Measurements from ENCODE around the gene DEPDC1B. TPM values are rescaled to one million over a fixed set of nuclear protein-coding genes. Genes with fewer than 3 reads are reported as not detected.

The DEPDC1B gene
- polyA plus RNA-seq, 1 donor from 2014 or later: 7.1 TPM

DNA sequence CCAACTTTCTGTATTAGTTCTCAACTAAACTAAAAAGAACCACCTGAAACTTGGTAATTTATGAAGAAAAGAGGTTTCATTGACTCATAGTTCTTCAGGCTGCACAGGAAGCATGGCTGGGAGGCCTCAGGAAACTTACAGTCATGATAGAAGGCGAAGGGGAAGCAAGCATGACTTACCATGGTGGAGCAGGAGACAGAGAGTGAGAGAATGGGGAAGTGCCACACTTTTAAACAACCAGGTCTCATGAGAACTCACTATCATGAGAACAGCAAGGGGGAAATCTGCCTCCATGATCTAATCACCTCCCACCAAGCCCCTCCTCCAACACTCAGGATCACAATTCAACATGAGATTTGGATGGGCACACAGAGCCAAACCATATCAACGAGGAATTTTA, 123.5 kb downstream of the DEPDC1B start:
- Histone ChIP-seq H3K27me3 (ENCODE audit: insufficient read depth, low read depth, low read length) (no peaks in the 10 kb centered on the region), H3K9ac (ENCODE audit: low read length) (no peak overlapping the region), H3F3A (ENCODE audit: insufficient read depth, low read length, poor library complexity, severe bottlenecking) (no peaks in the 10 kb centered on the region), H3K79me2 (replicated peaks; ENCODE audit: insufficient read depth, low read length) (no peaks in the 10 kb centered on the region), H3K9me3 (ENCODE audit: low read length) (no peaks in the 10 kb centered on the region), H3K4me3 (ENCODE audit: low read length) (no peak overlapping the region), H3K9me2 (ENCODE audit: insufficient read depth, low read length) (no peaks in the 10 kb centered on the region), H3K27ac (ENCODE audit: low read length) (no peak overlapping the region), H2AFZ (ENCODE audit: low read depth, low read length) (no peak overlapping the region), H3K36me3 (ENCODE audit: insufficient read depth, low read length) (no peaks in the 10 kb centered on the region), H3K4me2 (ENCODE audit: low read length) (no peak overlapping the region), H4K20me1 (ENCODE audit: insufficient read depth) (no peaks in the 10 kb centered on the region)
- no peak for TF ChIP-seq EZH2 (IDR thresholded peaks at IDR 0.05; ENCODE audit: borderline replicate concordance, insufficient read depth, low read length, poor library complexity, severe bottlenecking)
- TF ChIP-seq, protein P1, sequence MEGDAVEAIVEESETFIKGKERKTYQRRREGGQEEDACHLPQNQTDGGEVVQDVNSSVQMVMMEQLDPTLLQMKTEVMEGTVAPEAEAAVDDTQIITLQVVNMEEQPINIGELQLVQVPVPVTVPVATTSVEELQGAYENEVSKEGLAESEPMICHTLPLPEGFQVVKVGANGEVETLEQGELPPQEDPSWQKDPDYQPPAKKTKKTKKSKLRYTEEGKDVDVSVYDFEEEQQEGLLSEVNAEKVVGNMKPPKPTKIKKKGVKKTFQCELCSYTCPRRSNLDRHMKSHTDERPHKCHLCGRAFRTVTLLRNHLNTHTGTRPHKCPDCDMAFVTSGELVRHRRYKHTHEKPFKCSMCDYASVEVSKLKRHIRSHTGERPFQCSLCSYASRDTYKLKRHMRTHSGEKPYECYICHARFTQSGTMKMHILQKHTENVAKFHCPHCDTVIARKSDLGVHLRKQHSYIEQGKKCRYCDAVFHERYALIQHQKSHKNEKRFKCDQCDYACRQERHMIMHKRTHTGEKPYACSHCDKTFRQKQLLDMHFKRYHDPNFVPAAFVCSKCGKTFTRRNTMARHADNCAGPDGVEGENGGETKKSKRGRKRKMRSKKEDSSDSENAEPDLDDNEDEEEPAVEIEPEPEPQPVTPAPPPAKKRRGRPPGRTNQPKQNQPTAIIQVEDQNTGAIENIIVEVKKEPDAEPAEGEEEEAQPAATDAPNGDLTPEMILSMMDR (IDR thresholded peaks at IDR 0.05; ENCODE audit: poor library complexity, severe bottlenecking): no peak
- no peak for TF ChIP-seq REST (IDR thresholded peaks at IDR 0.05; ENCODE audit: borderline replicate concordance)

DNA sequence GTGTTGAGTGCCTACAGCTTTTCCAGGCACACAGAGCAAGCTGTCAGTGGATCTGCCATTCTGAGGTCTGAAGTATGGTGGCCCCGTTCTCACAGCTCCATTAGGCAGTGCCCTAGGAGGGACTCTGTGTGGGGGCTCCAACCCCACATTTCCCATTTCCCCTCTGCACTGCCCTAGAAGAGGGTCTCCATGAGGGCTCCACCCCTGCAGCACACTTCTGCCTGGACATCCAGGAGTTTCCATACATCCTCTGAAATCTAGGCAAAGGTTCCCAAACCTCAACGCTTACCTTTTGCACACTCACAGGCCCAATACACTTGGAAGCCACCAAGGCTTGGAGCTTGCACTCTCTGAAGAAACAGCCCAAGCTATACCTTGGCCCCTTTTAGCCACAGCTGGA, 131.3 kb downstream of the DEPDC1B start:
- no peak overlapping the region for H3K4me3 ChIP-seq (ENCODE audit: low read length)
- no peaks in the 10 kb centered on the region for H4K20me1 ChIP-seq (ENCODE audit: insufficient read depth)
- no peaks in the 10 kb centered on the region for H3K9me2 ChIP-seq (ENCODE audit: insufficient read depth, low read length)
- H2AFZ ChIP-seq (ENCODE audit: low read depth, low read length): no peak overlapping the region
- no peaks in the 10 kb centered on the region for H3K27me3 ChIP-seq (ENCODE audit: insufficient read depth, low read depth, low read length)
- H3F3A ChIP-seq (ENCODE audit: insufficient read depth, low read length, poor library complexity, severe bottlenecking): no peaks in the 10 kb centered on the region
- no peak overlapping the region for H3K4me2 ChIP-seq (ENCODE audit: low read length)
- H3K9ac ChIP-seq (ENCODE audit: low read length): no peak overlapping the region
- H3K27ac ChIP-seq (ENCODE audit: low read length): no peak overlapping the region
- TF ChIP-seq EZH2 (IDR thresholded peaks at IDR 0.05; ENCODE audit: borderline replicate concordance, insufficient read depth, low read length, poor library complexity, severe bottlenecking) (no peak), TAF1 (IDR thresholded peaks at IDR 0.05; ENCODE audit: low read depth) (no peak), POLR2AphosphoS5 (IDR thresholded peaks at IDR 0.05) (no peak), MXI1 (conservative IDR thresholded peaks at IDR 0.05; ENCODE audit: poor library complexity, severe bottlenecking) (no peak), SMC3 (conservative IDR thresholded peaks at IDR 0.05; ENCODE audit: poor library complexity) (no peak), RAD21 (conservative IDR thresholded peaks at IDR 0.05) (no peak), REST (IDR thresholded peaks at IDR 0.05; ENCODE audit: borderline replicate concordance) (no peak), EP300 (conservative IDR thresholded peaks at IDR 0.05; ENCODE audit: poor library complexity, severe bottlenecking) (no peak)
- TF ChIP-seq, protein P1 (IDR thresholded peaks at IDR 0.05; ENCODE audit: poor library complexity, severe bottlenecking): no peak
- peaks cover 7% of the 10 kb centered on the region for H3K9me3 ChIP-seq (ENCODE audit: low read length)
- H3K79me2 ChIP-seq (replicated peaks; ENCODE audit: insufficient read depth, low read length): no peaks in the 10 kb centered on the region
- H3K36me3 ChIP-seq (ENCODE audit: insufficient read depth, low read length): no peaks in the 10 kb centered on the region

All from neural cell (in vitro differentiated cells).